ENCODE results near the gene WNT3A.
A peak's percentile ranks its signal among the peaks of the same experiment; 100 is the strongest.

The WNT3A gene

GRCh38 chr1:228104526-228105269 lies 97.9 kb downstream of the WNT3A start:
- DNase-seq, result no peak

- no peak for DNase-seq
Measured at GRCh38 chr1:228105270-228105995, 98.6 kb downstream of the WNT3A start.

- no peak for DNase-seq
Measured at GRCh38 chr1:228105996-228106799, 99.4 kb downstream of the WNT3A start.

- no peak for DNase-seq
Measured at GRCh38 chr1:228106800-228107054, 99.9 kb downstream of the WNT3A start.

- no peak for DNase-seq
Measured at GRCh38 chr1:228107636-228108035, 100.8 kb downstream of the WNT3A start.

- DNase-seq, result no peak
Measured at GRCh38 chr1:228108055-228108690, 101.4 kb downstream of the WNT3A start.

- DNase-seq, result no peak
Measured at GRCh38 chr1:228108742-228109072, 101.9 kb downstream of the WNT3A start.

GRCh38 chr1:228109073-228109961 lies 102.5 kb downstream of the WNT3A start, which contains the start of gene MRPL55:
Gene MRPL55 (minus strand): TSS chr1:228109299. CDS start chr1:228108260, 1,039 bp downstream.
- DNase-seq, result peak; percentile 98

- DNase-seq, result no peak
Measured at GRCh38 chr1:228109962-228110488, 103.2 kb downstream of the WNT3A start.

- no peak for DNase-seq
Measured at GRCh38 chr1:228110556-228110955, 103.8 kb downstream of the WNT3A start.
